ENCODE data around the gene PKN1.

GRCh38 chr19:14395710-14396336, 37.3 kb upstream of the PKN1 start:
- TF ChIP-seq ZNF79 (CRISPR knock-in tag; IDR thresholded peaks at IDR 0.05; ENCODE audit: low read depth) (no peak), BACH1 (tag; IDR thresholded peaks at IDR 0.05) (no peak), BHLHE40 (IDR thresholded peaks at IDR 0.05; ENCODE audit: low read length) (no peak), TCF3 (CRISPR knock-in tag; IDR thresholded peaks at IDR 0.05) (no peak)
